Choroid plexus epithelial cell (primary cell): ENCODE measurements around the gene OR1J4.

Experiments
- DNase-seq: peaks from one replicate; pipeline ENCODE4 v3.0.0-alpha.2; 2010; ENCODE audit warnings: low read depth
- H3K4me3 ChIP-seq: 2 replicates; pipeline ENCODE4 v1.5.1; 2011; ENCODE audit warnings: low read depth, mild to moderate bottlenecking, control low read depth, low read length, moderate library complexity
- TF ChIP-seq, protein P1 (sequence below): conservative IDR thresholded peaks from 2 replicates; pipeline ENCODE4 v1.5.1; 2011; ENCODE audit warnings: low read depth, mild to moderate bottlenecking, control low read depth, inconsistent platforms, low read length, moderate library complexity

OR1J4 gene, protein sequence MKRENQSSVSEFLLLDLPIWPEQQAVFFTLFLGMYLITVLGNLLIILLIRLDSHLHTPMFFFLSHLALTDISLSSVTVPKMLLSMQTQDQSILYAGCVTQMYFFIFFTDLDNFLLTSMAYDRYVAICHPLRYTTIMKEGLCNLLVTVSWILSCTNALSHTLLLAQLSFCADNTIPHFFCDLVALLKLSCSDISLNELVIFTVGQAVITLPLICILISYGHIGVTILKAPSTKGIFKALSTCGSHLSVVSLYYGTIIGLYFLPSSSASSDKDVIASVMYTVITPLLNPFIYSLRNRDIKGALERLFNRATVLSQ

DNA sequence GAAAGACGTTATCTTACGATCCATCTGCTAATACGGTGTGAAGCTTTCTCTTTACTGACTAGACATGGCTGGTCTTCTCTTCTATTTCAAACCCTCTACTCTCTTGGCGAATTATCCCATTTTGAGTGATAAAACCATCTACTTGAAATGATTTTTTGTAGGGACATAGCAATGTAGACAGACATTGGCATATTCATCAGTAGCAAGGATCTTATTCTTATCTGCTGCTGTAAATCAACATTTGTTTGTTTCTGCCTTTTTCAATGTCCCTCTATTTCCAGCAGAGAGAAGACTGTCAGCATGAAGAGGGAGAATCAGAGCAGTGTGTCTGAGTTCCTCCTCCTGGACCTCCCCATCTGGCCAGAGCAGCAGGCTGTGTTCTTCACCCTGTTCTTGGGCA lies at the start of gene OR1J4:
Gene OR1J4 (plus strand): TSS at position 301 of the 400 bp plus-strand sequence. CDS start 0 bp downstream, at position 301.
- H3K4me3 ChIP-seq = no peak within 1 kb of the TSS
- TF ChIP-seq, protein P1, sequence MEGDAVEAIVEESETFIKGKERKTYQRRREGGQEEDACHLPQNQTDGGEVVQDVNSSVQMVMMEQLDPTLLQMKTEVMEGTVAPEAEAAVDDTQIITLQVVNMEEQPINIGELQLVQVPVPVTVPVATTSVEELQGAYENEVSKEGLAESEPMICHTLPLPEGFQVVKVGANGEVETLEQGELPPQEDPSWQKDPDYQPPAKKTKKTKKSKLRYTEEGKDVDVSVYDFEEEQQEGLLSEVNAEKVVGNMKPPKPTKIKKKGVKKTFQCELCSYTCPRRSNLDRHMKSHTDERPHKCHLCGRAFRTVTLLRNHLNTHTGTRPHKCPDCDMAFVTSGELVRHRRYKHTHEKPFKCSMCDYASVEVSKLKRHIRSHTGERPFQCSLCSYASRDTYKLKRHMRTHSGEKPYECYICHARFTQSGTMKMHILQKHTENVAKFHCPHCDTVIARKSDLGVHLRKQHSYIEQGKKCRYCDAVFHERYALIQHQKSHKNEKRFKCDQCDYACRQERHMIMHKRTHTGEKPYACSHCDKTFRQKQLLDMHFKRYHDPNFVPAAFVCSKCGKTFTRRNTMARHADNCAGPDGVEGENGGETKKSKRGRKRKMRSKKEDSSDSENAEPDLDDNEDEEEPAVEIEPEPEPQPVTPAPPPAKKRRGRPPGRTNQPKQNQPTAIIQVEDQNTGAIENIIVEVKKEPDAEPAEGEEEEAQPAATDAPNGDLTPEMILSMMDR = no peak
- no peak for DNase-seq

DNA sequence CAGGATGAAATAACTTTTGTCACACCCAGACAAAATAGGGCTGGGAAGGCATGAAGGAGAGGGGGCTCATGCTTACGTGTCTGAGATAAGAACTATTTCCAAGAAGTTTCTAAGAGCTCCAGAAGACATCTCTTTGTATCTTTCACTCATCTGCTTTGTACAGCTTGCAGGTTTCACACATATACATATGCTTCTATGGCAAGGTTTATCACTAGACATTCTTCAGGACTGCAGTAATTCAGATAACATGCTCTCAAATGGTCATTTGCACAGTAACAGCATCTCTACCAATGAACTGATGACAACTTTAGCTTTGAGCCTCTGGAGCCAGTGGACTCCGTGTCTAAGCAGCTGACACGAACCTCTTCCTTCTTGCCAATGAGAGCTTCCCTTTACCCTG lies 44.4 kb upstream of the OR1J4 start:
- TF ChIP-seq, protein P1 = no peak
- DNase-seq = no peak
- H3K4me3 ChIP-seq = no peak overlapping the region

- TF ChIP-seq, protein P1 = no peak
- no peak for DNase-seq
- no peak overlapping the region for H3K4me3 ChIP-seq
Measured at GRCh38 chr9:122475717-122476116, 43.2 kb upstream of the OR1J4 start.

GRCh38 chr9:122477346-122477745 lies 41.6 kb upstream of the OR1J4 start:
- H3K4me3 ChIP-seq = no peak overlapping the region
- TF ChIP-seq, protein P1 = no peak
- DNase-seq = no peak

DNA sequence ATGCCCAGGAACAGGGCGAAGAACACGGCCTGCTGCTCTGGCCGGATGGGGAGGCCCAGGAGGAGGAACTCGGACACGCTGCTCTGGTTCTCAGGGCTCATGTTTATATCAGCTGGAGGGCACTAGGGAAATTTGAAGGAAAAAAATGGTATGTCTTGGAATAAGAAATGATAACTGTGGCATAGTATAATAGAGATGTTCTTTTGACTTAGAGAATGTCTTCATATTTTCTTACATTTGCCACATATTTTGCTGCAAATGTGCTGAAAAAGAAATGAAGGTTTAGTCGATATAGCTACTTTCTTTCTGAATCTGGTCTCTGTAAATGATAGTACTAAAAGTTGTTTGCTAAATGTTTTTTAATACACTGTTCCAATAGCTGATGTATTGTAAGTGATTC lies 41.1 kb upstream of the OR1J4 start, which contains the start of gene OR1J1:
Gene OR1J1 (minus strand): TSS at position 101 of the 400 bp plus-strand sequence. CDS start 0 bp downstream, at position 101.
- DNase-seq = no peak
- TF ChIP-seq, protein P1 = no peak
- no peak within 1 kb of the TSS for H3K4me3 ChIP-seq

DNA sequence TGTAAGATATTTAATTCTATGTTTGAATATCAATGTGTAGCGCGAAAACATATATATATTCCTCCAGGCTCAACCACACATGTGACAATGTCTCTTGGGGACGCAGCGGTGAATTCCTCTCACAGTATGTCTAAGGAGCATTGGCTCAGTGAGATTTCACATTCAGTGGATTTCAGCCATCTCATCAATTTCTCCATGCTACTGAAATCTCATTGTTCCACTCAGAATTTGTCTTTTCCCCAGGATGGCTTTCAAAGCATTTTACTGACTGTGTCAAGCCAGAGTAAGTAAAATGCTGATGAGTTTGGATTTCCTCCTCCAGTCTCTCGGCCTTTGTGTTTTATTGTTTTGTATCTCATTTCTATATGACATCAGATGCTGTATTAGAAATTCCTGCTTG lies 39.9 kb upstream of the OR1J4 start:
- TF ChIP-seq, protein P1 = no peak
- no peak overlapping the region for H3K4me3 ChIP-seq
- no peak for DNase-seq

DNA sequence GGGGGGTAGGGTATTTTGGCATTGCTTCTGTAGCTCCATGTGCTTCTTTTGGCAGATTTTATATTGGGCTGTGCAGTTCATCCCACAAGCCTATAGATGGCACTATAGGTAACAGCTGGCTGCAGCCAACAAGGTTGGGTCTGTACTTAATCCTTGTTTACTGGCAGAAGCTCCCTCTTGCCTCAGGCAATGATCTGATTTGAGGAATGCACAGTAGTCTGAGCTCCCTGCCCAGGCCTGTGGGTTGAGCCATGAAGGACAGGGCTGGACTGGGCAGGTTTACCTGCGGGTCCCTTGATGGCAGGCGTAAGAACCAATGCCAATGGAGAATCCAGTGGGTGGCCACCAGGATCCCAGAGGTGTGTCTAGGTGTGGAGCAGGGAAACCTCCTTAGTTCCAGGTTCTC lies 20.1 kb upstream of the OR1J4 start:
- TF ChIP-seq, protein P1 = peak; percentile 89
- peak; percentile 70 for DNase-seq
- H3K4me3 ChIP-seq = no peak overlapping the region
